NOMO-1 treated with DMSO at 0.1 percent for 48 hours (cell line): ENCODE data around the gene TEAD1.
A peak's percentile ranks its signal among the peaks of the same experiment; 100 is the strongest.

Experiments used
- DNase-seq: peaks from one replicate; lab custom pipeline; 2025; ENCODE audit not compliant: unreplicated experiment; lab: John Stamatoyannopoulos, UW

TEAD1 gene

DNA sequence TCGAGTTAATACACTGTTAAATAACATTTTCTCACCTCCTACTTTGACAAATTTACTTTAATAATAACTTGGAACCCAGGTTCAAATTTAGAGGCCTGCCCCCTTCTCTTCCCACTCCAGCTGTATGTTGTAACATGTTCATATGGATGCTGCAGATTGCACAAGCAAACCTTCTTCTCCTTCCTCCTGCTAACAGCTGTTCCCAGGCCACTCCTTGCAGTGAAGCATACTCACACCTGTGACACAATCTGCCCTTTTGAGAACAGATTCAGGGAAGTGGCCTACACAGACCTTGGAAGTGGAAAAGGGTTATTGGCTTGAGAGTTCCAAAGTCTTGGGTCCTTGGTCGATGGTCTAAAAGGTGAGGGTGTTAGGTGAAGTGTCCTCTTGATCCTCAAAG, 131.9 kb downstream of the TEAD1 start:
- DNase-seq, result no peak

DNA sequence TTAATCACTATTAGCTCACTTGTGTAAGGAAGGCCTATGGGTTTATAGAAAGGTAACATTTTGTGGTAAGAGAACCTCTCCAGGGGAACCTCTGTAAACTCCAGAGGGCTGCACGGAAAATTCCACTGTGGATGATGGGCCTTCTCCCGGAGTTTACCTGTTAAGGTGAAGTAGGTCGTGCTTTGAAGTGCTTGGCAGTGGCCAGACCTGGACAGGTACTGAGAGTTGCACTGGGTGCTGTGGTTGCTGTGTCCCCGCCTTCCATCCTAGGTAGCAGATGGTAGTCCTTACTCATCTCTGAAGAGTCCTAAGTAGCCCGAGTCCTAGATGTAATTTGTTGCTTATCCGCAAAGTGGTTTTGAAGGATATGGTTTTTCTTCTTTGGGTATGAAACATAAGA, 133.4 kb downstream of the TEAD1 start:
- DNase-seq, result no peak

DNA sequence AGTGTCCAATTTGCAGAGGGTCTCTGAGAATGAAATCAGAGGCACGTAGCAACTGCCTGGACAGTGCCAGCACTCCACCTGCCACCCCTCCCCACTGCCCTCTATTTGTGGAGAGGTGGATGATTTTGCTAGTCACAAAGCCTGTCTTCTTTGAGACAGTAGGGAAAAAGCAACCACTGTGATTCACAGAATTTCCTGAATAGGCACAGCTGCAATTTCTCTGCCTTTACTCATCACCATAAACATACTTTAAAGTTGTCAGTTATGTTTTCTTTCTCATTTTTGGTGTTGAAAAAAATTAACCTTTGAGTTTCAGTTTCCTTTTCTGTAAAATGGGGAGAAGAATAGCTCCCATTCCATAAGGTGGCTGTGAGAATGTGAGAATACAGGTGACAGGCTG, 134.3 kb downstream of the TEAD1 start:
- no peak for DNase-seq

DNA sequence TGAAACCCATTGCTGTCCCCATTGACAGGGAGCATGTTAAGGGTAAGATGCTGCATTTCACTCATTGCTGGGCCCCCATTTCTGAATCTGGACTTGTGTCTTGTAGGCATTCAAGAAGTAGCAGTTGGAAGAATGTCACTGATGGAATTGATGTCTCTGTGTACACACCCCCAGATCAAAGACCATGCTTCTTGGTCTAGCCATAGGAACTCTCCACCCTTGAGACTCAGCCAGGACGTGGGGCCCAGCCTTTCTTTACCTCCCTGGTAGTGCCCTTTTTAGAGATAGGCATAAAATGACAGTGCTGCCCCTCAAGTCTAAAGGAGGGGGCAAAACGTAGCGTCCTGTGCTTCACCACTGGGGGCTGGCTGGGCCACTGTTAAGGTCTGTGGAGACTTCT, 135.1 kb downstream of the TEAD1 start:
- no peak for DNase-seq

DNA sequence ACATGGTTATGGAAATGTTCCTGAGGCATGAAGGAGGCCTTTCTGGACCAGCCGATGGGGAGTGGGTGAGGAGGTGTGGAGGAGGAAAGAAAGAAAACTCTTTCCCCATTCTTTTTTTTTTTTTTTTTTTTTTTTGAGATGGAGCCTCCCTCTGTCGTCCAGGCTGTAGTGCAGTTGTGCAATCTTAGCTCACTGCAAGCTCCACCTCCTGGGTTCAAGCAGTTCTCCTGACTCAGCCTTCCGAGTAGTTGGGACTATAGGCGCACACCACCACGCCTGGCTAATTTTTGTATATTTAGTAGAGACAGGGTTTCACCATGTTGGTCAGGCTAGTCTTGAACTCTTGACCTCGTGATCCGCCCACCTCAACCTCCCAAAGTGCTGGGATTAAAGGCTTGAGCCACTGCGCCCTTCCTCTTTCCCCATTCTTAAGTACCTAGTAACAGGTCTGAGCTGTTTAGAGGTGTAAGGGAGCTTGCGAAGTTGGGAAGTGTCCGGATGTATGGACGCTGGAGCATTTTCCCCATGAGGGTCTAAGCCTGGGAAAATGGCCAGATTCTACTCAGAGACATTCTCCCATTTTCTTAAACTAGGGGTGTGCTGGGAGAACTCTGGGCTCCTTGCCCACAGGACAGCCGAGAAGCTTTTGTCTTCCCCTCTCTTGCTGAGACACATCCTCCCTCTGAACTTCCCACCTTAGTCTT, 135.8 kb downstream of the TEAD1 start:
- DNase-seq, result peak; percentile 49

DNA sequence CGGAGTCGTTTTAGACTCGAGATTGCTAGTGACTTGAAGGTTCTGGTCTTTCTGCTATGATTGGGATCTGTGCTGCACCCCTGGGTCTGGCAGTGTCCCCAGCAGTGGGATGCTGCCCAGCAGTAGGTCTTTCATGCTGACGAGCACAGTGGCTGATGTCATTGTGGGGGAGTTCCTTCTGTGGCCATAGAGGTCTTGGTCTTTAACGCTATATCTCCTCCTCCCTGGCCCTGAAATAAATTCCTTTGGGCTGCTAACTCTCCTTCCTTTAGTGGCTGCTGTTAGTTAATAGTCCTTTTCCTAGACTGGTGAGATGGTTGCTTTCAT, 136.3 kb downstream of the TEAD1 start:
- DNase-seq, result no peak

DNA sequence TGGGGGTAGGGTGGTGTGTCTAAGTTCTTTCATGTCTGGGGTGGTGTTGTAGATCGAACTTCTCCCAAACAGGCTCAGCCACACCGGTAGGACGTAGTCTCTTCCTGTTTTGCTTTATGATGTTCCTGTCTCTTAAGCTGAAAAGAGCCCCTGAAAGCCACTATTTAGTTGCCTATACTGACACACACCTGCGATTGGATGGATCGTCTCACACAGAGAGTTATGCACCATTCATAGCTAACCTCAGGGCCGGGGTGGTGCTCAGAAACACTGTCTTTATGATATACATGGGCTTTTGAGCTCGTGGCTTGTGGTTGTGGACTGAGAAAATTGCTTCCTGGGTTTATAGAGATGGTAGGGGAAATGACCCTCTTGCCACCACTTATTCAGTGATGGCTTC, 137.6 kb downstream of the TEAD1 start:
- peak; percentile 56 for DNase-seq

DNA sequence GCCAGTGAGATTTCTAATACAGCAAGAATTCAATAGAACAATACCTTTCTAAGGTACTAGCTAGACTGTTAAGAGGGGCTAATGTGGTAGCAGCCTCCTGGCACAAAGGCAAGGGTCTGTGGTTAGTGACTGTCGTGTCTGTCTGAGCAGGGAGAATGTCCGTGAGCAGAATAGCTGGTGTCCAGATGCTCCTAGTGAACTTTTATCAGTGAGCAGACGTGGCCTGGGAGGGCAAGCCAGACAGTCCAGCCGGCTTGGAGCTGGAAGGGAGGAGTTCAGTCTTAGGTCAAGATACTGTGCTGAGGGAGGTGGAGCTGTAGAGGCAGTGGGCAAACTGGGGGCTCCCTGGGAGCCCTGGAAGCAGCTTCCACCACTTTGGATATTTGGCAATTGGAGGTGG, 138.6 kb downstream of the TEAD1 start:
- no peak for DNase-seq

DNA sequence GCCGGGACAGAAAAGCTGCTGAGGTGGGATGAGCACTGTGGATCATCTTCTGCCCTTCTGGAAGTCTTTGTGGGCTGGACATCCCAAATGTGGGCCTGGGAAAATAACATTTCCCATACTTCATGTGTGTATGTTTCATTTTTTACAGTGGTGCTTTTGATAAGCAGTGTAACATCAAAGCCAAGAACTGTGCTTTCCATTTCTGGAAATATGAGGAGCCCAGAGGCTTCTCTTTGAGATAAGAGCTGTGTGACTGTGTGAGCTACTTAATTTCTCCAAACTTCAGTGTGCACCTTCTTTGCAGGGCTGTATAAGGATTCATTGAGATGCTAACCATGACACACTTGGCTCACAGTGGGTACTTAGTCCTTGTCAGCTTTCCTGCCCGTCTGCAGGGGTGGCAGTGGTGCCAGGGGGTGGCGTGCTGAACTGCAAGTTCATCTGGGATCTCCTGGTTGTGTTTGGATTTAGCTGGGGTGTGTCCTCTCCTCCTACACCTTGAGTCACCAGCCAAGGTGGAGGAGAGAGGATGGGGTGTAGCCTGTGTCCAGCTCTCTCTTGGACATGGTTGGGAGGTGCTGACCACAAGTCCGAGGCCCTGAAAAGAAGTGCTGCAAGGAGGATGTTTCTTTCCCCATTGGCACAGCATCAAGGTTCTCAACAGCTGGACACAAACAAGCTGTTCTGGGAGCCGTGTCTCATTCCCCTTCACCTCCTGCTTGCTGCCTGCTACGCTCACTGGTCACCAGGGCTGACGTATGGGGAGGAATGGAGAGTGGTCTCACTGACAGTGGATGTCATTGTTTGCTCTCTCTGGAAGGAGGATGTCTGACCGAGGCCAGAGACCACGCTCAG, 139.4 kb downstream of the TEAD1 start:
- DNase-seq, result no peak

DNA sequence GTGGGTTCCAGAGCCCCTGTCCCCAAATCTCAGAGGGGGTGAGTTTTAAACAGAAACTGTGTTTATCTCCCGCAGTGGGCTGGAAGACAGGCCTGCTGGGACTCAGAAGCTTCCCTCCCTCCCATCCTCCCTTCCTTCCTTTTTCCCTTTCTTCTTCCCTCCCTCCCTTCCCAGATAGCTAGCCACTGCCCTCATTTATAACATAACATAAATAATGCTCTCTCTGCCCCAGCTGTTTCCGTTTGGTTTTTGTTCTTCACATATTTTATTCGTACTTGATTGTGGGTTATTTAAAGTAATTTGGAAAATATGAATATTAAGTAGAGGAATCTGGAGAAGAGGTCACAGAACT, 140.9 kb downstream of the TEAD1 start:
- no peak for DNase-seq

DNA sequence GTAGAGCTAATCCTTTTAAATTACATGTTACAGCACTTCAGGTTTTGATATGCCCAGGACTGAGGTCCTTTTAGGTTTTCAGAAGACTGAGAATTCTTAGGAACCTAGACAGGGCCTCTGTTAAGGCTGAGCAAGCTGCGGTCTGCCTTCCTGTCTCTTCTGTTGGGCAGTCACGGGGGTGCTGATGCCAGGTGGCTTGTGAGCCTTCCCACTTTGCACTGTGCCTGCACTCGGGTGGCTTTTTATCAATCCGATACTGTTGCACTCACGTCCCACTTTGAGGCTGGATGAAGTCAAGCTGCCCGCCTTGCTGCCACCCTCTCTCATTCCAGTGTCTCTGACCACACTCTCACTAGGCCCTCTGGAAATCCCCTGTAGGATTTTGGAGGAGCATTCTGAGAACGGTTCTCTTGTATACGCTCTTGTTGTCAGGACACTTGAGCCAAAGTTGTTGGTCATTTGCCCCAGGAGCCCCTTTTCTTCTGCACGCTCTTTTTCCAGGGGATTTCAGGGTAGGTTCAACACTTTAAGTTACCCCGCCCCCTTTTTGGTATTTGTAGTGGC, 141.8 kb downstream of the TEAD1 start:
- DNase-seq, result no peak

DNA sequence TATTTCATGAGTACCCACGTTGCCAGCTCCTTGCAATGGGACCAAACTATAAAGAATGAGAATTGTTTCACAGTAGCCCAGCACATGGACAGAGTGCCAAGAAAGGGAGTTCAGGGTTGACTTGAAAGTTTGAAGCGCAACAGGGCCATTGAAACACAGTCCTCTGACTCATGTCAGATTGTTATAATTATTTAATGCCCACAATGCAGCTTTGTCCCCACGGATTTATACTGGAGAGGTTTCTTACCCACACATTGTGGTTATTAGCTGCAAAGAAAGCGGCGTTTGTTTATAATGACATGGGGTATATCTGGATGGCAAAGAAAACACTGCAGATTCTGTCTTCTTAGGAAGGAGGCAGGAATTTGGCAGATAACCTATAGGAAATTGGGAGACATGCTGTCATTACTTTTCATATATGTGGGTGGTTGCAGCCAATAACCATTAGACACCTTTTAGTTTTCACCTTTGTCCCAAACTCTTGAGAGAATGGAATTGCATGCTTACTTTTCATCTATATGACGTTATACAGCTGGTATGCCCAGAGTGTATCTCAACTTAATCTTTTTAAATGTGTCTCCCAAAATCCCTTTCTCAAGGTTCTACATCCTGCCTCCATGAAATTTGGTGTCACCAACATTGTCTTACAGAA, 143.6 kb downstream of the TEAD1 start:
- no peak for DNase-seq

DNA sequence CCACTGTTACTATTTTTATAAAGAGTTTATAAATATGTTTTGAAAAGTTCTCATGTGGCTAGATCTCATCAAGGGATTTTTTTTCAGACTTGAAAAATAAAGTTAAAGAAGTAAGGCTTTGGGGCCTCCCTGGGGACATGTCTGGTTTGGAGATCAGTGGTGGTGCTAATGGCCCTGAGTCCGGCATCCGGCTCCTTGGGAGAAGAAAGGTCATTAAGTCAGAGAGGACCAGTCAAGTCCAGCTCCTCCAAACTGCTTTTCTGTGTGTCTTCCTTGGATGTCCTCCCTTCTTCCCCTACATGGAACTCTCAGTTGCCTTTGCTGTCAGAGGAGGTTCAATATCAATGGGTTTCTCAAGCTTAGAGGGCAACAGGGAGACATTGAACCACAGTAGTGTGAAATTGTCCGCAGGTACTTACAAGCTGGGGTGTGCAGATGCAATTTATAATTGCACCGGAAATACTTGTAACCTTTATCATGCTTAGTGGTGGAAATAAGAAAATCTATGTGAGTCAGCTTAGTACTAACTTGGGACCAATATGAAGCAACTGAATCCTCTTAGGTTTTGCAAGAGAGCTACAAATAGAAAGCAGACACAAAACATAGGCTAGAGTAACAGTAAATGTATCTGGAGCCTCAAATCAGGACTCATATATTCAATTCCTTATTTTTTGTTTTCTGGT, 144.3 kb downstream of the TEAD1 start:
- peak; percentile 97 for DNase-seq

DNA sequence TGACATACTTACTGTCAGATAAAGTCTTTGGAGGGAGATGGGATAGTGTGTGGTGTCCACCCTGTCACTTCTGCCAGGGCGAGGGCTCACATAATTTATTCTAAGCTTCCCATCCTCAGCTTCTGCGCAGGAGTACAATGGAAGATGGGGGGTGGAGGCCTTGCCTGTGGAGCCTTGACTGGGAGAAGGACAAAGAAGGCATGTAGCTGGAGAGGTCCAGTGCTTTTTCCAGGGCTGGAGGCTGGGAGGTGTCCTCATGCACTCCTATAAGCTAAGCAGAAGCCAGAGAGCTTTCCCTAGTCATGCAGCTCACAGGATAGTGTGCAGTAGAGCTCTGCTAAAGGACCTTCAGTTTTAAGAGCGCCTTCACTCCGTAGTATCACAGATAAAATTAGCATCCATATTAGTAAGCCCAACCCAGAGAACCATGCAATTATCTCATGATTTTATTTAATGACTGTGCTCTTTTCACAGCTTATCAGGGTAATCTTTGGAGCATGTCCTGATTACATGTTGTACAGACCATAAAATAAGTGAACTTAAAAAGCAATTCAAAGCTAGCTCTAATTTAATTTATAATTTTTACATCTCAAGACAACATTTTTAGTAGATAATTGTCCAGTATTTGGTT, 148.3 kb downstream of the TEAD1 start:
- DNase-seq, result no peak

DNA sequence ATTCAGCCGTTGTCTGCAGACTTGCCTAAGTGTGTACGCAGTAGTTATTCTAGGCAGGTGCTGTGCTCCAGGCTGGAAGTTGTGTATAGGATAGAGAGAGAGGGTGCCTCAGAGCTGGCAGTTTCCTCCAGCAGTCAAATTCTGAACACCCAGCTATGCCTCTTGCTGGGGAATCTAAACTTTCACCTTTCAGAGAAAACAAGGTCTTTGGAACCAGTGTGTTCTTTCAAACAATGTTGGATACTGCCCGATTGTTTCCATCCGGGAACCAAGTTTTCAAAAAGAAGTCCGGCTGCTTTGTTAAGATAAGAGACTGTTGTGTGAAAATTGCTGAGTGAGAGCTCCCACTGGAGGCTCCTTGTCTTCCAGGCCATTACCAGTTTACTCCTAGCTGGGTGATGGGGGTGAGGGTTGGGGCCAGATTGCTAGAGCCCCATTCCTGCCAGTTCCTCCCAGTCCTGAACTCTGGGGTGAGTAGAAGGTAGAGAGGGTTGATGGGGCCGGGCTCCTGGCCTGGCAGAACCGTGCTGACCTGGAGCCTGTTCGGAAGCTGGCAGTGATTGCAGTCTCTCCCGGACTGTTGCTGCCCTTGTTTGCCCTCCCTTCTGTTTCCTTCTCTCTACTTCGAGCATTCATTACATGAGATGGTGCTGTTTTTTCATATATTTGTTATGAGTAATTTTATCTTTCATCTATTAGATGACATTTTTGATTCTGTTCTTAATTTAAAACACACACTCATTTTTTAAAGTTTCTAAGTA, 150.2 kb downstream of the TEAD1 start:
- no peak for DNase-seq

DNA sequence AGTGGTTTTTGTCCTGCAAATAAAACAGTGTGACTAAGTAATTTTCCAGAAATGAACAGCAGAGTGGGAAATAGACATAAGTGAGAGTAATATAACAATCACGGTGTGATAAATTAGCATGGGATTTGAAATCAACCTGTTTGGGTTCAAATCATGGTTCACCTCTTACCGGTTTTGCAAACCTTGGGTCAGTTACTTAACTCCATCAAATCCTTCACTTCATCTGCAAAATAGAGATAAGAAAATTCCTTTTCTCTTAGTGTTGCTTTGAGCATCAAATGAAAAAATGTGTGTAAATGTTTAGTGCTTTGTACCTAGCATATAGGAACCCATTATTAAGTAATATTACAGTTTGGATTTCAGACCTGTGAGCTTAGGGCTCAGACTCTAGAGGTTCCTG, 152.2 kb downstream of the TEAD1 start:
- DNase-seq, result no peak

DNA sequence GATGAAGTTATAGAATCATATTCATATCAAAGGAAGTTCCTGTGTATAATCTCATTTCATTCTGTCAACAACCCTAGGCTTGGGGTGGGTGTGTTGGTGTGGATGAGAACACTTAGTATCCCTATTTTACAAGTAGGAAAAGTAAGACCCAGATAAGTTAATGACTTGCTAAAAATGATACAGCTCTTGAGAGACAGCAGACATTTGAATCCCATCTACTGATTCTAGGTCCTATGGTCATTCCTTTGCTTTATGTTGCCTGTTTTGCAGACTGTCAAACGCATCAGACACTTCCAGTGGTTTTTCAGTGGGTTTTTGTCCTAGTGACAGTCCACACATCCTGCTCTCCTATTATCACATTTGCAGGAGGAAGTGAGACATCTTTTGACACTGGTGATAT, 153.1 kb downstream of the TEAD1 start:
- DNase-seq, result no peak

DNA sequence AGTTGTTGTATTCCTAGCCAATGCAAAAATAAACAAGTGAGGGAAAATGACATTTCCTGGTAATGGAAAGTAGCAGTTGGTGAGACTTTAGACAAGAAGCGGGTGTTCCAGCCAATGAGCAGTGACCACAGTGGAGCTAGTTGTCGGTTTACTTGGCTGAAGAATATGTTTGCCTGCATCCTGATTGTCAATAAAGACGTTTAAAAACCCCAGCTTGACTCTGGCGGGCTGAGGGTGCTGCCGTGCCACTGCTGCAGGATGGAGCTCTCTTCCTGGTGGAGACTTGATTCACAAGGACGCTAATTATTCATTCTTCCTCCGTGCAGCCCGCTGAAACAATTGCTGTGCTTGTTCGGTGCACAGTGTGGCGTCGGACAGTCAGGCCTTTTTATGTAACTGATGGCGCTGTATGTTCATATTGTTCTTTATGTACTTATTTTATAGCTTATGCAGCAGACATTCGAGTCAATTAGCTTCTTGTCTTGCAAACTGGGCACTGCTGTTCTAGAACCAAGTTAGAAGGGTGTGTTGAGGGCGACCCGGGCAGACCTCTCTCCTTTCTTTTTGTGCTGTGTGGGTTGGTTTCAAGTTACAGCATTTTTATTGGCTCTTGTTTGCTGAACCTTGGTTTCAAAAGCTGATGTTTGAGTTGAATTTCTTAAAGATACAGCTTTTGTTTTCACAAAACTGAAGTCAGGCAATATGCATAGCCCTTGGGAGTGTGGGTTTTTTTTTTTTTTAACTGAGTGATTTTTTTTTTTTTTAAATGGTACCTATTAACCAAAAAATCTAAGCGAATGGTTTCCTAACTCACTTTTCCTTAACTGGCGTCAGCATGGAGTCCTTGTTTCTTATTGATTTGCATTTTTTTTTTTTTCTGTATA, 153.9 kb downstream of the TEAD1 start:
- no peak for DNase-seq

DNA sequence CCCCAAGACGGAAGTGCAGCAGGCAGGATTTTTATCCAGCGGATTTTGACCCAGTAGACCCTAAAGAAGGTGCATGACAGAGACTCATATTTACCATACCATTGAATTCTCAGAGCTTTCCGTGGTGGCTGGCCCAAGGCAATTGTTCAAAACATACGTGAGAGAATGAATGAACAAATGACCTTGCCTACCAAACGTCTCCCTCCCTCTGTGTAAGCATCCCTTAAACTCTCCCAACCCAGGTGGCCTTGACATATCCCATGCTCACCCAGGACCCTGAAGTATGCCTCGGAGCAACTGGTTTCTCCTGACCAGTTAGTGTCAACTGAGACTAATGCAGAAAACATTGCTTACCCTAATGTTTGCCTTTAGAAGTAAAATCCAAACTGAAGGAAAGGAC, 154.9 kb downstream of the TEAD1 start:
- no peak for DNase-seq
